Measurements from ENCODE around the gene CACNB2. TPM values are rescaled to one million over a fixed set of nuclear protein-coding genes. Genes with fewer than 3 reads are reported as not detected.

CACNB2 gene
- total and polyA plus RNA-seq, 3 experiments from 2014 or later: 0.14 TPM; not detected in 2

GRCh38 chr10:18229826-18230225, 89.6 kb downstream of the CACNB2 start:
- no peaks in the 10 kb centered on the region for H3K36me3 Mint-ChIP-seq
- peaks cover 0 to 3% (median 0%) of the 10 kb centered on the region in 5 donors for H3K9me3 Mint-ChIP-seq
- Histone ChIP-seq H3K4me3 (ENCODE audit: low read length) (no peak overlapping the region), H3K9me3 (ENCODE audit: low read length) (no peaks in the 10 kb centered on the region), H3K36me3 (ENCODE audit: insufficient read depth, low read length) (no peaks in the 10 kb centered on the region), H3K27me3 (ENCODE audit: insufficient read depth, low read length, poor library complexity, severe bottlenecking) (no peaks in the 10 kb centered on the region), H3K27ac (ENCODE audit: low read depth, low read length) (no peak overlapping the region), H3K4me1 (ENCODE audit: insufficient read depth, low read length) (no peaks in the 10 kb centered on the region)
- H3K27ac Mint-ChIP-seq: no peak overlapping the region
- POLR2A ChIA-PET: no interaction called here
- DNase-seq: no peak
- H3K4me3 Mint-ChIP-seq: no peak overlapping the region
- CTCF ChIA-PET: no interaction called here
- H3K27me3 Mint-ChIP-seq: peaks cover 0 to 5% of the 10 kb centered on the region in 2 donors
- H3K4me1 Mint-ChIP-seq: no peaks in the 10 kb centered on the region

- H3K4me3 Mint-ChIP-seq: no peak overlapping the region
- H3K27ac Mint-ChIP-seq: peak overlapping the region in 1 of 8 donors; percentile 12
- ChIA-PET CTCF (no interaction called here), POLR2A (no interaction called here)
- DNase-seq: no peak
- peaks cover 0 to 5% of the 10 kb centered on the region in 2 donors for H3K27me3 Mint-ChIP-seq
- H3K4me1 Mint-ChIP-seq: no peaks in the 10 kb centered on the region
- H3K9me3 Mint-ChIP-seq: peaks cover 0 to 3% (median 0%) of the 10 kb centered on the region in 5 donors
- no peak overlapping the region for H3K27ac ChIP-seq (ENCODE audit: low read depth, low read length)
- H3K36me3 ChIP-seq (ENCODE audit: insufficient read depth, low read length): no peaks in the 10 kb centered on the region
- no peaks in the 10 kb centered on the region for H3K9me3 ChIP-seq (ENCODE audit: low read length)
- H3K4me3 ChIP-seq (ENCODE audit: low read length): no peak overlapping the region
- no peaks in the 10 kb centered on the region for H3K27me3 ChIP-seq (ENCODE audit: insufficient read depth, low read length, poor library complexity, severe bottlenecking)
- no peaks in the 10 kb centered on the region for H3K4me1 ChIP-seq (ENCODE audit: insufficient read depth, low read length)
- H3K36me3 Mint-ChIP-seq: no peaks in the 10 kb centered on the region
These were observed 90.6 kb downstream of the CACNB2 start for GRCh38 chr10:18230794-18231193.

GRCh38 chr10:18231480-18231879, 91.3 kb downstream of the CACNB2 start:
- H3K27ac ChIP-seq (ENCODE audit: low read depth, low read length): no peak overlapping the region
- H3K27ac Mint-ChIP-seq: no peak overlapping the region
- no peaks in the 10 kb centered on the region for H3K36me3 ChIP-seq (ENCODE audit: insufficient read depth, low read length)

GRCh38 chr10:18233775-18234174, 93.6 kb downstream of the CACNB2 start:
- Mint-ChIP-seq H3K27ac (no peak overlapping the region), H3K4me1 (no peaks in the 10 kb centered on the region)

More at GRCh38 chr10:18231480-18231879, 91.3 kb downstream of the CACNB2 start:
- POLR2A ChIA-PET: no interaction called here
- Mint-ChIP-seq H3K4me1 (no peaks in the 10 kb centered on the region), H3K27me3 (peaks cover 0 to 5% of the 10 kb centered on the region in 2 donors), H3K4me3 (no peak overlapping the region), H3K36me3 (no peaks in the 10 kb centered on the region), H3K9me3 (peaks cover 0 to 3% (median 0%) of the 10 kb centered on the region in 5 donors)
- DNase-seq: no peak
- no peaks in the 10 kb centered on the region for H3K27me3 ChIP-seq (ENCODE audit: insufficient read depth, low read length, poor library complexity, severe bottlenecking)
- no peak overlapping the region for H3K4me3 ChIP-seq (ENCODE audit: low read length)
- no peaks in the 10 kb centered on the region for H3K9me3 ChIP-seq (ENCODE audit: low read length)
- no peaks in the 10 kb centered on the region for H3K4me1 ChIP-seq (ENCODE audit: insufficient read depth, low read length)
- CTCF ChIA-PET: no interaction called here

DNA sequence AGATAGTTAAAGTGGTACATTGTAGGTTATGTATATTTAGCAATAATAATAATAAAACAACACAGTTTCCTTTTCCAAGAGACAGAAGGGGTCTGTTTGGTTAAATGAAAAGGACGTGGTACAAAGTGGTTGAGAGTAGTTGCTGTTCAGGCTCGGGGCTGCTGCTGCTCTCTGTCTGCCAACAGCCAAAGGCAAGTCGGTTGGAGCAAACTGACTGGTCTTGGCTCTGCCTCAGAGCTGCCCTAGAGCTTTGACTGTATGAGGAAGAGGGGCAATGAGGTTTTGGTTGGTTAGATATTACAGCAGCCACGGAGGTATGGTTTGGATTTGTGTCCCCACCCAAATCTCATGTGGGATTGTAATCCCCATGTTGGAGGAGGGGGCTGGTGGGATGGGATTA, 95.3 kb downstream of the CACNB2 start:
- no peak for DNase-seq
- POLR2A ChIA-PET: no interaction called here

More at GRCh38 chr10:18233775-18234174, 93.6 kb downstream of the CACNB2 start:
- Mint-ChIP-seq H3K4me3 (no peak overlapping the region), H3K27me3 (peaks cover 0 to 5% of the 10 kb centered on the region in 2 donors), H3K9me3 (no peaks in the 10 kb centered on the region), H3K36me3 (no peaks in the 10 kb centered on the region)
- Histone ChIP-seq H3K4me3 (ENCODE audit: low read length) (no peak overlapping the region), H3K27ac (ENCODE audit: low read depth, low read length) (no peak overlapping the region), H3K36me3 (ENCODE audit: insufficient read depth, low read length) (no peaks in the 10 kb centered on the region), H3K27me3 (ENCODE audit: insufficient read depth, low read length, poor library complexity, severe bottlenecking) (no peaks in the 10 kb centered on the region), H3K9me3 (ENCODE audit: low read length) (no peaks in the 10 kb centered on the region), H3K4me1 (ENCODE audit: insufficient read depth, low read length) (no peaks in the 10 kb centered on the region)
- DNase-seq: no peak
- ChIA-PET POLR2A (no interaction called here), CTCF (no interaction called here)

GRCh38 chr10:18236756-18237155, 96.5 kb downstream of the CACNB2 start:
- POLR2A ChIA-PET: no interaction called here
- no peak overlapping the region for H3K27ac Mint-ChIP-seq
- Histone ChIP-seq H3K9me3 (ENCODE audit: low read length) (no peaks in the 10 kb centered on the region), H3K4me1 (ENCODE audit: insufficient read depth, low read length) (no peaks in the 10 kb centered on the region), H3K36me3 (ENCODE audit: insufficient read depth, low read length) (no peaks in the 10 kb centered on the region), H3K27ac (ENCODE audit: low read depth, low read length) (no peak overlapping the region), H3K27me3 (ENCODE audit: insufficient read depth, low read length, poor library complexity, severe bottlenecking) (no peaks in the 10 kb centered on the region), H3K4me3 (ENCODE audit: low read length) (no peak overlapping the region)
- H3K36me3 Mint-ChIP-seq: no peaks in the 10 kb centered on the region
- H3K4me3 Mint-ChIP-seq: no peak overlapping the region
- H3K4me1 Mint-ChIP-seq: no peaks in the 10 kb centered on the region
- H3K9me3 Mint-ChIP-seq: no peaks in the 10 kb centered on the region
- CTCF ChIA-PET: no interaction called here
- DNase-seq: no peak
- H3K27me3 Mint-ChIP-seq: peaks cover 2 to 5% of the 10 kb centered on the region in 2 donors

More for the DNA sequence above, 95.3 kb downstream of the CACNB2 start:
- Mint-ChIP-seq H3K27ac (no peak overlapping the region), H3K4me1 (no peaks in the 10 kb centered on the region), H3K9me3 (no peaks in the 10 kb centered on the region), H3K36me3 (no peaks in the 10 kb centered on the region), H3K27me3 (peaks cover 0 to 5% of the 10 kb centered on the region in 2 donors), H3K4me3 (no peak overlapping the region)
- H3K27ac ChIP-seq (ENCODE audit: low read depth, low read length): no peak overlapping the region
- no peaks in the 10 kb centered on the region for H3K27me3 ChIP-seq (ENCODE audit: insufficient read depth, low read length, poor library complexity, severe bottlenecking)
- no peaks in the 10 kb centered on the region for H3K4me1 ChIP-seq (ENCODE audit: insufficient read depth, low read length)
- CTCF ChIA-PET: no interaction called here
- no peaks in the 10 kb centered on the region for H3K36me3 ChIP-seq (ENCODE audit: insufficient read depth, low read length)
- no peak overlapping the region for H3K4me3 ChIP-seq (ENCODE audit: low read length)
- H3K9me3 ChIP-seq (ENCODE audit: low read length): no peaks in the 10 kb centered on the region

- Mint-ChIP-seq H3K36me3 (no peaks in the 10 kb centered on the region), H3K27ac (no peak overlapping the region), H3K27me3 (peaks cover 2 to 5% of the 10 kb centered on the region in 2 donors), H3K4me1 (no peaks in the 10 kb centered on the region), H3K4me3 (no peak overlapping the region), H3K9me3 (peaks cover 0 to 6% (median 0%) of the 10 kb centered on the region in 5 donors)
- Histone ChIP-seq H3K36me3 (ENCODE audit: insufficient read depth, low read length) (no peaks in the 10 kb centered on the region), H3K4me3 (ENCODE audit: low read length) (no peak overlapping the region), H3K27ac (ENCODE audit: low read depth, low read length) (no peak overlapping the region), H3K9me3 (ENCODE audit: low read length) (no peaks in the 10 kb centered on the region), H3K27me3 (ENCODE audit: insufficient read depth, low read length, poor library complexity, severe bottlenecking) (no peaks in the 10 kb centered on the region), H3K4me1 (ENCODE audit: insufficient read depth, low read length) (no peaks in the 10 kb centered on the region)
- POLR2A ChIA-PET: no interaction called here
- CTCF ChIA-PET: no interaction called here
- DNase-seq: no peak
These were observed 98.8 kb downstream of the CACNB2 start for GRCh38 chr10:18238870-18239485.

DNA sequence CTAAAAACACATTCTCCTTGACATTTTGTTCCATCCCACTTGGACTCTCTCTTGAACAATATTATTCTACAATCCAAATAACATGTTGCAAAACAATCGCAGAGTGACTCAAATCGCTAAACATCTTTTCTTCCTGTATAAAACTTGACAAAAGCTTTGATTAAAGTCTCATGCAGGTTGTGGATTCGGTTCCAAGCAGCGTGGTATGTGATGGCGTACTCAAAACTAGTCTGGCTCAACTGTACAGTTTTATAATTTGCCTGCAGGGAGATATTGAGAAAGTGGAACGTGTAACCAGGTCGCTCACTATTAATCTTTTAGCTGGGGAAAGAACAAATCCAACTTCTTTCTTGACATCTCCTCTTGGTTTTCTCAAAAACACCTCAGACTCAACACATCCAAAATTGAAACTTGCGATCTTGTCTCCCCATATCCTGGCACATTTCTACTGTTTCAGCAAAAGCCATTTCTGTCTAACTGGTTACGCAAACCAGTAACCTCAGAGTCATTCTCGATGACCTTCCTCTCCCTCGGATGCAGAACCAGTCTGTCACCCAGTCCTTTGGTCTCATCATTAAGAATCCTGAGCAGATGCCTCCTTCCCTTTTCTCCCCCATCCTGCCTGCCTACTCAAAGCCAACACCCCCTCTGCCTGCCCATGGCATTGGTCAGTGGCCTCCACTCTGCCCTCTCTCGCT, 100.1 kb downstream of the CACNB2 start:
- CTCF ChIA-PET: no interaction called here
- H3K4me3 Mint-ChIP-seq: no peak overlapping the region

More for the DNA sequence above, 100.1 kb downstream of the CACNB2 start:
- H3K9me3 Mint-ChIP-seq: peaks cover 0 to 12% (median 0%) of the 10 kb centered on the region in 5 donors
- H3K36me3 ChIP-seq (ENCODE audit: insufficient read depth, low read length): no peaks in the 10 kb centered on the region
- no peaks in the 10 kb centered on the region for H3K9me3 ChIP-seq (ENCODE audit: low read length)
- H3K4me1 ChIP-seq (ENCODE audit: insufficient read depth, low read length): no peaks in the 10 kb centered on the region
- H3K27ac Mint-ChIP-seq: no peak overlapping the region
- no peaks in the 10 kb centered on the region for H3K27me3 ChIP-seq (ENCODE audit: insufficient read depth, low read length, poor library complexity, severe bottlenecking)
- no peaks in the 10 kb centered on the region for H3K36me3 Mint-ChIP-seq
- H3K27me3 Mint-ChIP-seq: peaks cover 0 to 2% of the 10 kb centered on the region in 2 donors
- H3K4me1 Mint-ChIP-seq: no peaks in the 10 kb centered on the region
- DNase-seq: no peak
- H3K27ac ChIP-seq (ENCODE audit: low read depth, low read length): no peak overlapping the region
- no peak overlapping the region for H3K4me3 ChIP-seq (ENCODE audit: low read length)
- POLR2A ChIA-PET: no interaction called here
